Stimulated activated CD8-positive, alpha-beta memory T cell treated with anti-CD3 and anti-CD28 coated beads, Interleukin-4, amount 100 ng/mL, for 24 hours (primary cell): ENCODE measurements around the gene HDAC1.
"Not testable (repeated sequence)": the region's sequence is repeated elsewhere in the genome, so short reads cannot be mapped to it uniquely, and the experiment has no call there.

ENCODE experiments used
- DNase-seq: peaks from one replicate; pipeline ENCODE4 v3.0.0-alpha.2; 2020; ENCODE audit warnings: low read depth

The HDAC1 gene

GRCh38 chr1:32349211-32349708 is 57.4 kb downstream of the HDAC1 start:
- no peak for DNase-seq

- DNase-seq: peak; percentile 64
These were observed 59.0 kb downstream of the HDAC1 start for GRCh38 chr1:32350785-32351398.

DNA sequence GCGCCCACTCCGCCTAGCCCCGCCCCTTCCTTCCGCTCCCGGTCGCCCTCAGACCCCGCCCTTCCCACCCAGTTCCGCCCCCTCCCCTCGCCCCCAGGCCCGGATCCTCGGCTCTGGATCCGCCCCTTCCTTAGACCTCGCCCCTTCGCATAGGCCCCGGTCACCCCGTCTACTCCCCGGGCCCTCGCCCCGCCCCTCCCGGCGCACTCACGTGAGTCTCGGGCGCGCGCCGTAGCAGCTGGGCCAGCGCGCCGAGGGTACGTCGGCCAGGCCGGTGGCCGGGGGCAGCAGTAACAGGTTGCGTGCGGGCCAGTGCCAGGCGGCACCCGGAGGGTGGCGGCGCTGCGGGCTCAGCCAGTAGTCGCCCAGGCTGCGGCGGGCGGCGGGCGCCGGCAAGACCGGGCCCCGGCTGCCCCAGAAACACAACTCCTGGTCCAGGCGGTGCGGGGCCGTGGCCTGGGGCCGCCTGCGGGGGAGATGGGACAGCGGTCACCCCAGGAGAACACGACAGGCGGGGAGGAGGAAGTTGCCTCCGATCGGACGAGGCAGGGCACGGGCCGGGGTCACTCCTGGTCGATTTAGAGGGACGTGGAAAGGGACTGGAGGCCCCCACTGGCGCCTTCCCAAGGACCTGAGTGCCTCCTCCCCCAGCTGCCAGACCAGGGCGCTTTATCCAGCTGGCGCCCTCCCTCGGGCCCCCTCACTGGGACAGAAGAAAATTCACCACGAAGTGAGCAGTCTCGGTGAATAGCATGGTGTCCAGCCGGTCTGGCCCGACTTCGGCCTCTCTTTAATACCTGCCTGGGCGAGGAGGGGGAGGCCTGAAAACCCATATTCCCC is 59.7 kb downstream of the HDAC1 start:
- peak; percentile 81 for DNase-seq

GRCh38 chr1:32352239-32352745 is 60.4 kb downstream of the HDAC1 start:
- no peak for DNase-seq

DNA sequence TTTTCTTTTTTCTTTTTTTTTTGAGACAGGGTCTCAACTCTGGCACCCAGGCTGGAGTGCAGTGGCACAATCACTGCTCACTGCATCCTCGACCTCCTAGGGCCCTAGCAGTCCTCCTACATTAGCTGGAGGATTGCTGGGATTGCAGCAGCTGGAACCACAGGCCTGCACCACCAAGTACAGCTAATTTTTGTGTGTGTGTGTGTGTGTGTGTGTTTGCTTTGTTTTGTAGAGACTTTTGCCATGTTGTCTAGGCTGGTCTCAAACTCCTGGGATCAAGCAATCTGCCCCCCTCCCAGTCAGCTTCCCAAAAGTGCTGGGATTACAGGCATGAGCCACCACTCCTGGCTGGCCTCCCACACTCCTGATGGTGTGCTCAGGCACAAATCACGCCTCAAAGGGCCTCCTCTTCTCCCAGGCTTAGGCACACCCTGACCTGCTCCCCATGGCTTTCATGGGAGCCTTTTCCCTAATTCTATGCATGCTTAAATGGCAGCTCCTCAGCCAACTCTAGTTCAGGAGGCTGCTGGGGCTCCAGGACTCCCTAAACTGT is 61.0 kb downstream of the HDAC1 start:
- no peak for DNase-seq

GRCh38 chr1:32353431-32353830 is 61.5 kb downstream of the HDAC1 start:
- no peak for DNase-seq

GRCh38 chr1:32353886-32354570 is 62.1 kb downstream of the HDAC1 start:
- no peak for DNase-seq

GRCh38 chr1:32355778-32356177 is 63.9 kb downstream of the HDAC1 start:
- DNase-seq: not testable (repeated sequence)

GRCh38 chr1:32356478-32356877 is 64.6 kb downstream of the HDAC1 start:
- no peak for DNase-seq

DNA sequence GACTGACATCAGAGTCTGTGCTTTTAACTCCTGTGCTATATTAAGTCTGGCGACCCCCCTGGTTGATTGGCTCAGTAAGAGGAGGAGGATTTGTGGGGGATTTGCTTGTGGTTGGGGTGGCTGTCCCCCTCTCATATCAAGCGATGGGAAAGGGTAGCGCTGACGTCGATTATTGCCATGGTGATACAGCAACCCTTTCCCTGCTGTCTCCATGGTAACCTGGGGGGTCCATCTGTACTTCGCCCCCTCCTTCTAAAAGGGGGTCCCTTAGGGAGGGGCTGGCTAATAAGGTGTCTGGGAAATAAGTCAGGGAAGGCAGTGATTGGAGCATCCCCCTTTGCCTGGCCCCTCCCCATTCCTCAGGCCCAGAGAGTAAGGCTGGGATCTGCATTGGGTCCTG is 65.7 kb downstream of the HDAC1 start:
- no peak for DNase-seq

DNA sequence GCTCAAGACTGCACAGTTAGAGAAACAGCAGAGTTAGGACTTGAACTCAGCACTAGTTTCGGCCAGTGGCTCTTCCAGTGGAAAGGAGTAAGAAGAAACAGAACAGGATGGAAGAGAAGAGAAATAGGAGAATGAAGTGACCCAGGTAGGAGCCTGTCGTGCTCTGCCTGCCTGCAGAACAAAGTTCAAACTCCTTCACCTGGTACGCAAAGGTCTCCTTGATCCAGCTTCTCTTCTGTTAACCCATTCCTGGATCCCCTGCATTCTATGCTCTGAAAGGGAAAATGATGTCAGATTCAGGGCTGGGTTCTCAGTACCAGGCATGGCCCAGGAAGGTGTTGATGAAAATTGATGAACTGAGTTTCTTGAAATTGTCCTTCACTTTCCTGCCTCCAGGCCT is 66.6 kb downstream of the HDAC1 start:
- DNase-seq: no peak

DNA sequence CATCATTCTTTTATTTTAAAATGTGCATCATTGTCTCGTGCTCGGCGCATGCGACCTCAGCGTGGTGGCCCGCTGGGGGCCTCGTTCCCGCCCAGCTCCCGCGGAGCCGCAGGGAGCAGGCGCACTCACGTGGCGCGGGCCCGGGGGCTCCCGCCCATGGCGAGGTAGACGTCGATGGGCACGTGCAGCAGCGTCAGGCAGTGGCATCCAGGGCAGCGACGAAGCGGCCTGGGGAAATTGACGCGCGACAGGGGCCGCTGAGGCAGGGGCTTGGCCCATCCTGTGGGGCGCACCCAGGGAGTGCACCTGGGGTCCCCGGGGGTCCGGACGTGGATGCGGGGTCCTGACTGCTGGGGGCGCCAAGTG is 69.4 kb downstream of the HDAC1 start:
- DNase-seq: no peak

DNA sequence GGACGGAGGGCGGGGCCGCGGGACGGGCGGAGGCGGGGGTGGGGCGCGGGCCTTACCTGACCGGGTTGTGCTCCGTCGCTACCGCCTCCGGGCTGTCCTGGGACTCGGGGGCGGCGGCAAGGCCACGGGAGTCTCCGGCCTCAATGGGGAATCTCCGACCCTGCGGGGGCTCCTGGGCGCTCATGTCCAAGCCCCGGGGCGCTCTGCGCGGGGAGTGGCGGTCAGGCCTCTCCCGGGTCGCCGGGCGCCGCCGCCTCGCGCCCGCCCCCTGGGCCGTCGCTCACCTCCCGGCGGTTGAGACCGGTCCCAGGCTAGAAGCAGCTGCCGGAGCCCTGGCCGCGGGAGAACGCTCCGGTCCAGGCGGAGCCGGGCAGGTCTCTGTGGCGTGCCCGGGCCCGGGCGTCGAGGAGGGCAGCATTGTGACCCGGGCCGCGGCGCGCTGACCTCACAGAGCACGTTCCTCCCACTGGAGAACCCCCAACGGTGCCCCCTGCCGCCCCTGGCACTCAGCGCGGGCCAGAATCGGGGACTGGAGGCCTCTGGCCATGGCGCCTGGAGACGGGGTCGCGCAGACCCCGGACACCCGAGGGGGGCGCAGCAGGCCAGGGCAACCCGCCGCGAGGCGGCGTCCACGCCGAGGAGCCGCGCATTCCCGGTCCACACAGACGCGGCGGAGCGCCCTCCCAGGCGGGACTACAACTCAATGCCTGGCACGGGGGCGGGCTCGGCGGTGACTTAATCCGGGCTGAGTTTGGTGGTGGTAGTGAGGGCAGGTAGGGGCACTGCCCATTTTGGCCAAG is 70.0 kb downstream of the HDAC1 start:
- DNase-seq: no peak

GRCh38 chr1:32362474-32363313 is 70.8 kb downstream of the HDAC1 start, which contains the start of the genes FAM229A and TSSK3:
Gene FAM229A, minus strand, starts transcription at chr1:32362485. Its CDS starts 394 bp downstream, at chr1:32362091.
Gene TSSK3, plus strand, starts transcription at chr1:32362539. Its CDS starts 163 bp downstream, at chr1:32362702.
- DNase-seq: no peak

DNA sequence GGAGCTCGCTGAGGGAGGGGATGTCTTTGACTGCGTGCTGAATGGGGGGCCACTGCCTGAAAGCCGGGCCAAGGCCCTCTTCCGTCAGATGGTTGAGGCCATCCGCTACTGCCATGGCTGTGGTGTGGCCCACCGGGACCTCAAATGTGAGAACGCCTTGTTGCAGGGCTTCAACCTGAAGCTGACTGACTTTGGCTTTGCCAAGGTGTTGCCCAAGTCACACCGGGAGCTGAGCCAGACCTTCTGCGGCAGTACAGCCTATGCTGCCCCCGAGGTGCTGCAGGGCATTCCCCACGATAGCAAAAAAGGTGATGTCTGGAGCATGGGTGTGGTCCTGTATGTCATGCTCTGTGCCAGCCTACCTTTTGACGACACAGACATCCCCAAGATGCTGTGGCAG is 71.8 kb downstream of the HDAC1 start:
- no peak for DNase-seq

GRCh38 chr1:32364836-32365235 is 73.0 kb downstream of the HDAC1 start:
- no peak for DNase-seq

GRCh38 chr1:32365445-32365844 is 73.6 kb downstream of the HDAC1 start:
- no peak for DNase-seq

- no peak for DNase-seq
These were observed 76.2 kb downstream of the HDAC1 start for GRCh38 chr1:32367912-32368635.

DNA sequence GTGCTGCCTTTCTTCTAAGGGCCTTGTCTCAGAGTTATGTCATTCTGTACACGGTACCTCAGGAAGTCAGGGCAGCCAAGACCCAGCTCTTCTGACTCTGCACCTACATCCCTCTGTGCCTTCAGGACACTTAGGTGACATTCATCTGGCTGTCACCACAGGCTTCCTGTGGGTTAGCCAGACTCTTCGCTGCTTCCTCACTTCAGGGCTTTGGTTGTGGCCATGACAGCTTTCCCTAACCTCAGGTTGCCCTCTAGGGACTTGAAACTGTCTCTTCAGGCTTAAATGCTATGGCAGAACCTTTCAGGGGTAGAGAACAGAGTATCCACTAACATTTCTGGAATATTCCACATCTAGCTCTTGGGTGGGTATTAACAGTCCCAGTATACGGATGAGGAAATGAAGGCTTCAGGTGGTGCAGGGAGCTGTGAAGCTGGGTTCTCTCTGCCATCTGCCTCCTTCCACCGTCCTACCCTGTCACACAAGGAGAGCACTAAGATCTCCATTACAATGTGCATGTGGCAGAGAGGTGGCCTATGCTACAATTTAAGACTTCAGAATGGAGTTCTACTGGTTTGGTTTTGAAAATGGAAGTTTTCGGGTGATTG is 80.4 kb downstream of the HDAC1 start:
- no peak for DNase-seq
